ENCODE measurements around the gene ARHGEF4.
A peak's percentile ranks its signal among the peaks of the same experiment; 100 is the strongest.
"Not testable (repeated sequence)": the region's sequence is repeated elsewhere in the genome, so short reads cannot be mapped to it uniquely, and the experiment has no call there.

Gene ARHGEF4

GRCh38 chr2:130892793-130893785 is 56.4 kb downstream of the ARHGEF4 start:
- DNase-seq, result no peak

DNA sequence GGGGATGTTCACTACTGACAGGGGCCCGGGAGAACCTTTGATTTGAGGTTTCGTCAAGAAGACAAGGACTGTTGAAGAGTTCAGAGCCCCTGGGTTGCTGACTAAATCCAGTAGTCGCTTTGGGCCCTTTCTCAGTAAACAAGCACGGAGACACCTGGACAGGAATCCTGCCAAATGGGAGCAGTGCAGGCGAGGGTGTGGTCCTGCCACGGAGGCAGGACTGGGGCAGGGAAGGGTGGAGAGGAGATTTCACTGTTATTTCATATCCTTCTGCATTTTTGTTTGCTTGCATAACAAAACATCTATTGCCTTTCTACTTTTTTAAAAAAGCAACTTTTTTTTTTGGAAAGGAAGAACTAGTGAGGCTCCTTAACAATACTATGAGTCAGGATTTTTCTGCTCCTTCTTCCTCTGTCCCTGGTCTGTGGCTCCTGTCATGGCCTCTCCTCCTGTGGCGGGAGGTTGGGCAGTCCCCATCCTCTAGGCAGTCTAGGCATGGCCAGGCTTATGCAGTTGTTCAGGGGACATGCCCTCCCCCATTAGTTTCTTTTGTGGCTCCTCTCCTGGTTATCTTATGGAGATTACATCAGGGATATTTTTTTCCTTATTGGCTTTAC is 57.7 kb downstream of the ARHGEF4 start:
- DNase-seq, result no peak

- DNase-seq, result no peak
Observed at GRCh38 chr2:130896813-130897212, 60.1 kb downstream of the ARHGEF4 start.

DNA sequence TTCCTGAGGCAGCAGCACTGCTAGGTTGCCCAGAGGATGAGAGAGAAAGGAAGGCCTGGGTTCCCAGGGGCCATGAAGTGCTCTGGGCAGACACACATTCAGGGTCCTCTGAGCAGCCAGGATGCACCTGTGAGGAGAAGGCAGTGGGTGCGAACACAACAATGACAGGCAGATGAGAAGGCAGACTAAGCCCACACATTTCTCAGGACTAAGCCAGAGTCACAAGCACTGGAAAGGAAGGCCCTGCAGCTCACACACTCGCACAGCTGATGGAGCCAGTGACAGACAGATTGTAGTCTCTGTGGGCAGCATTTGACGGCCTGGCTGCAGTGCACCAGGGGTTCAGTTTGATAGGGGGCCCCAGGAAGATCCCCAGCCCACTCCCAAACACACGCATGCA is 61.8 kb downstream of the ARHGEF4 start:
- DNase-seq, result no peak

DNA sequence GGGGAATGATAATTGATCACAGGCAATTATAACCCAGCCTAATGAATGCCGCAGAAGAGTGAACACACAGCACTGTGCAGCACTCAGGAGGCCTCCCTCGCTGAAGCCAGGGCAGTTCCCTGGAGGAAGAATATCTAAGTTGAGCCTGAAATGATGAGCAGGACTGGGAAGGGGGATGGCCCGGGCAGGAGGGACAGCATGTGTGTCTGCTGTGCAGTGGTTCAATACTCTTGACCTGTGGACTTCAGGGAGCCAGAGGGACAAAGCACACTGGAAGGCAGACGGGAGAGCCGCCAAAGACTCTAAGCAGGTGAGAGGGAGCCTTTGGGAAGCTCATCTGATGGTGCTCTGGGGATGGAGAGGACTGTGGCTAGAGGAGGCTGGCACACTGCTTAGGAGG is 62.6 kb downstream of the ARHGEF4 start:
- DNase-seq, result no peak

GRCh38 chr2:130901061-130901460 is 64.3 kb downstream of the ARHGEF4 start:
- DNase-seq, result no peak

DNA sequence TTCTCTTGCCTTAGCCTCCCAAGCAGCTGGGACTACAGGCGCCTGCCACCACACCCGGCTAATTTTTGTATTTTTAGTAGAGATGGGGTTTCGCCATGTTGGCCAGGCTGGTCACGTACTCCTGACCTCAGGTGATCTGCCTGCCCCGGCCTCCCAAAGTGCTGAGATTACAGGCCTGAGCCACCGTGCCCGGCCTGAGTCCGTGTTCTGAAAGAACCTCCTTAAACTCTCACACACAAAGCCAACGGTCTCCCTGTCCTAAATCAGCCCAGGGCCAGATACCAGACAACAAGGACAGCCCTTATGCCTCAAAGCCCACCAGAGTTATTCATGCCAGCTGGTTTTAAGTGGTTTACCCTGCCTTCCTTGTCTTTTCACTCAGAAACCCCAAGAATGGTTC is 64.9 kb downstream of the ARHGEF4 start:
- DNase-seq, result not testable (repeated sequence)

DNA sequence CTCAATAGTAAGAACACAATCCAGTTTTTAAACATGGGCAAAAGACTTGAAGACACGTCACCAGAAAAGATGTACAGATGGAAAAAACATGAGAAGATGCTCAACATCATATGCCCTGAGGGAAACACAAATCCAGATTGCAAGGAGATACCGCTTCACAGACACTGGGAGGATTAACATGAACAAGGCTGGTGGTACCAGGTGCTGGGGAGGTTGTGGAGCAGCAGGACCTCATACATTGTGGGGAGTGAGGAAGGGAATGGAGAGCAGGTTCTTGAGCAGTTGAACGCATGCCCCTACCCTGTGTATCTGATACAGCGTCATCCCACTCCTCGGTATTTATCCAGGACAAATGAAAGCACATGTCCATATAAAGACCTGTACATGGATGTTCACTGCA is 72.1 kb downstream of the ARHGEF4 start:
- no peak for DNase-seq

DNA sequence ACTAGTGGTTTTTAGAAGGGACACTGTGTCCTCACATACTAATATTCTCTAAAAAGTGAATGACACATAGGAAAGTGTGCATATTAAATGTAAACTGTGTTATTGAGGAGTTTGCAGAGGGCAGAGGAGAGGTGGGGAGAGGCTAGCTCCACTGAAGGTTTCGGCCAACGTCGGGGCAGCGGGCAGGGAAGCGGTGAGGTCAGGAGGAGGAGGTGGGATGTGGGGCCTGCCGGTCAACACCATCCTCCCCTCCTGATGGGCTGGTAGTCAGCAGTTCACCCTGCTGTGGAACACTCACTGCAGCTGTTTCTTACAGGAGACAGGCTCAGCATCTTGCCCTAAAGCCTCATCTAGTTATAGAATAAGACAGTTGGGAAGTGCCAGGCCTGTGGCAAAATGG is 74.2 kb downstream of the ARHGEF4 start:
- no peak for DNase-seq

- DNase-seq, result no peak
Observed at GRCh38 chr2:130911482-130911881, 74.8 kb downstream of the ARHGEF4 start.

DNA sequence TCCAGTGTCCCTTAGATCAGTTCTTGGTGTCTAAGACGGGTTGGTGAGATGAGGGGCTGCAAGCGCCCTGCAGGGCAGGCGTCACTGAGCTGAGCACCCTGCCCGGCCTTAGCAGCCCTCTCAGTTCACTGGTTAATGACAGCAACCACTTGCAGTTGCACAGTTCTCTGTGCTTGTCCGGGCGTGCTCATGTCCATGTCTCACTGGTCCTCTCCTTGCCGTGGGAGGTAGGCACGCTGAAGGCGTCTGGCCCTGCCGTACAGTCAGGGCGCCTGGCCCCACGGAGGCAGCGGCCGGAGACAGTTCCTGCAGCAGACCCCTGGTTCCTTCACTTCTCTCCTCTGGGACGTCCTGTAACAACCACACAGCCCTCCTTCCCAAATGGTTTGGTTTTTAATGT is 75.3 kb downstream of the ARHGEF4 start:
- DNase-seq, result no peak

GRCh38 chr2:130912471-130912870 is 75.8 kb downstream of the ARHGEF4 start:
- DNase-seq, result no peak

DNA sequence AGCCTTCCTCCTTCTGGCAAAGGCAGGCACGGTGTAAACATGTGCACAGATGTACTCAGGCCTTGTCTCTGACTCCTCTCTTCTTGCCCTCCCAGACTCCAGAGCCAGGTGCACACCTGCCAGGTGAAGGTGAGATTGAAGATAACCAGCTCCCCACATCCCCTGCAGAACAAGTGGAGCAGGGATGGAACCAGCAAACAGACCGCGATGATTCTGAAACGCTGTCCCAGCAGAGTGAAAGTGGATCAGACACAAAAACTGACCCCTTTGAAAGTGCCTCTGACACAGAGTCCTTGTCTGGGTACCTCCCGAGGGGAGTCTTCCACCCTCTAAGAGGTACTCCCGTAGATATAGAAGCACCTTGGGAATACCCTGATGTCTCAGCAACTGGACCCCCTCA is 77.2 kb downstream of the ARHGEF4 start:
- DNase-seq, result no peak

- no peak for DNase-seq
Observed at GRCh38 chr2:130915149-130915548, 78.4 kb downstream of the ARHGEF4 start.

DNA sequence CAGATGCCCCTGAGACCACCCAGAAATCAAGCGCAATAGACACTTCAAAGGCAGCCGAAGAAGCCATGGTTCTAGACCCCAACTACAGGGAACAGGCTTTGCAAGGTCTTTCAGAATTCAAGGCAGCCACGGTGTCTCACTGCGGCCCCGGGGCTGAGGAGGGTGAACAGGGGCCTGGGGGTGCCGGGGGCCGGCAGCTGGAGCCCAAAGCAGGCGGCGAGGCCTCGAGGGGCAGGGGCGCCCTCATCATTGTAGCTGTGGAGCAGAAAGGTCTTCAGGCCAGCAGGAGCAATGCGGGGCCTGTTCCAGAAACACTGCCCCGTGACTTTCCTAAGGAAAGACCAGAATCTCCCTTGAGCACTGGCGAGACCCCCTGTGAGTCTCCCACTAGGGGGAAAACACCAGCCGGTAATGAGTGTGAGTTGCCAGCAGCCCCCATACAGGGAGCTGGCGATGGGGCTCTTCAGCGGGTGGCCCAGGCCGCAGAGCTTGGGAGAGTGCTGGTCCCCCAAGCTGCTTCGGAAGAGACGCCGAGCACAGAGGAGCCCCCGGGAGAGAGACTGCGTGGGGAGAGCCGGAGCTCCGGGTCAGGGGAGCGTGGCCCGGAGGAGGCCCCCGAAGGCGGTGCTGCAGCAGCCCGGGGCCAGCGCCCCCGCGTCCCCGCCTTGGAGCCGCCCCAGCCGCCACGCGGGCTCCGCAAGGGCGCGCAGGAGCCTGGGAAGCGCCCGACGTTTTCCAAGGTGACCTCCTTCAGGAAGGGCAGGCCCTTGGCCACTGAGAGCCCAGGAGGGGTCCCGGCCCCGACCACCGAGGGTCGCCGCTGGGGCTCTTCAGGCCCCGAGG is 79.1 kb downstream of the ARHGEF4 start:
- DNase-seq, result no peak

DNA sequence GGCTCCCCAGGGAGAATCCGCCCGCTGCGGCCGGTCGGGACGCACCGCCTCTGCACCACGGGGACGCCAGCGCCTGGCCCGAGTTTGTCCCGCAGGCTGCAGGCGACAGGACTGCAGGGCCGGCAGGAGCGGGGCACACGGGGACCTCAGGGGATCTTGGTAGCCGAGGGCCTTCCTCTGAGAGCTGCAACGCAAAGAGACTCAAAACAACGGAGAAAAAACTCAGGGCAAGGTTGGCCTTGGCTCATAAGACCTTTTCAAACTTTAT is 79.7 kb downstream of the ARHGEF4 start:
- no peak for DNase-seq

DNA sequence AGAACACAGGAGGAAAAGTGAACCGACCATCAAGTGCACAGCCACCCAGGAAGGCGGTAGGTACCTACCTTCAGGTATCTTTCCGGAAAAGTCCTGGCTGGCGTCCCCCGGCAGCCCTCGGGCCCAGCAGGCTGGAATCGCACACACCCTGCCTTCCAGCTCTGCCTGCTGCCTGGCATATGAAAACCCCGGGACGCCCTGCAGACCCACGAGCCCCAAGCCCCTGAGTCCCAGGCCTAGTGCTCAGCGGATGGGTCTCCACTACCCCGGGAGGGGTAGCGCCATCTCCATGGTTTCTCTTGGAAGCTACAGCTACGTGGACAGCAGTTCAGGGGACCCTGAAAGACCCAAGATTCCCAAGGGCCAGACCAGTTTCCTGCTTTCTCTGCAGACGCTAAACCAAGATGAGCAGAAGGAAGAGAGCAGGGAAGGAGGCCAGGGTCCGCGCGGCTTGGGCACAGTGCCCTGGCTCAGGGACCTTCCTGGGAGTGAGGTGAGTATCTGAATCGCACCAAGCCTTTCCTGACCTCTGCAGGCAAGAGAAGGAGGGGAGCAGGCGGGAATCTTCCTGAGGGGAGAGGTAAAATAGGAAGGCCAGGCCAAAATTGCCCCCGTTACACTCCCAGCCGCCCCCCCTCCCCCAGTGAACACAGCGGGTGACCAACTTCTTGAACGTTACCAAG is 80.4 kb downstream of the ARHGEF4 start:
- no peak for DNase-seq

- no peak for DNase-seq
Observed at GRCh38 chr2:130918393-130918792, 81.7 kb downstream of the ARHGEF4 start.

GRCh38 chr2:130920415-130921163 is 83.9 kb downstream of the ARHGEF4 start:
- DNase-seq, result peak; percentile 66

DNA sequence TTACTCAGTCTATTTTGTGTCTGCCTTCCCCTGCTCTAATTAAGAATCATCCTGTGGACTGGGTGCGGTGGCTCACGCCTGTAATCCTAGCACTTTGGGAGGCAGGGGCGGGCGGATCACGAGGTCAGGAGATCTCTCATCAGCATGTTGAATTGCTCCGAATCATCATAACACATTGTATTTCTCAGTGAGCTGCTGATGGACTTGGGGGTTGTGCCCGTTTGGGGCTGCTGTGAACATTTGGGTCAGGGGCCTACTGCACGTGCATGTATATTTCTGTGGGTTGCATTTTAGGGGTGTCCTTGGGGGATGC is 84.4 kb downstream of the ARHGEF4 start:
- DNase-seq, result no peak

- DNase-seq, result no peak
Observed at GRCh38 chr2:130922417-130922816, 85.7 kb downstream of the ARHGEF4 start.

DNA sequence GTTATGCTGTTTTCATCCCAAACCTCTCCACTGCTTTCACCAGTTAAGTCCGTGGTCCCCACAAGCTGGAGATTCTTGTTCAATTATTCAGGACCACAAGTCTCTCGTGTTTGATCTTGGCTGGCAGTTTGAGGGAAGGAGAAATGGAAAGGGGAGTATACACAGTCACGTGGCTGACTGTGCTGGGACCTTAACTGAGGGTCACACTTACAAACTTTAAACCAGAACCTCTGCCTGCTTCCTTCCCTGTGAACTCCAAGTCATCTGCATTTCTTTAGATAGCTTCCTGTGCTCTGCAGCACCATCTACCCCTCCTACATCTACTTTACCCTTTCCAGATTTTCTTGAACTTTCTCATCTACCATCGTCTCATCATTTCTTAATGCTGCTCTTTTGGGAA is 91.7 kb downstream of the ARHGEF4 start:
- DNase-seq, result no peak
